ENCODE data around the gene HRH3.

The HRH3 gene

DNA sequence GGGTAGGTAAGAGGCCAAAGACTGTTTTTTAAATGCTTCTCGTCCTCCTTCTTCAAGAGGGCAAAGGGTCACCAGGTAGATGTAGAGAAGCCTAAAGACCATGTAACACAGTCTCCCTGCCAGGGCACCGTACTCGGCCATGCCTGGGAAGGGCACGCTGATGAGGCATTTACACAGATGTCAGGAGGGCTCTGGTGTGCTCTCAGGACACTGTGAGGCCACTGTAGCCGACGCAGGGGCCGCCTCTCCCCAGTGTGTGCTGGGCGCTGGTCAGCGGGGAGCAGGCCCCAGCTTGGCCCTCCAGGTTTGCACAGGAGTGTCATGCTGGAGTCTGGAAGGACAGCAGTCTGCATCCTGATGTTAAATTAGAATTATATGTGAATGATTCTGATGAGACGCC lies 44.4 kb downstream of the HRH3 start:
- DNase-seq (ENCODE audit: low read depth in 2 of 2) = no peak

DNA sequence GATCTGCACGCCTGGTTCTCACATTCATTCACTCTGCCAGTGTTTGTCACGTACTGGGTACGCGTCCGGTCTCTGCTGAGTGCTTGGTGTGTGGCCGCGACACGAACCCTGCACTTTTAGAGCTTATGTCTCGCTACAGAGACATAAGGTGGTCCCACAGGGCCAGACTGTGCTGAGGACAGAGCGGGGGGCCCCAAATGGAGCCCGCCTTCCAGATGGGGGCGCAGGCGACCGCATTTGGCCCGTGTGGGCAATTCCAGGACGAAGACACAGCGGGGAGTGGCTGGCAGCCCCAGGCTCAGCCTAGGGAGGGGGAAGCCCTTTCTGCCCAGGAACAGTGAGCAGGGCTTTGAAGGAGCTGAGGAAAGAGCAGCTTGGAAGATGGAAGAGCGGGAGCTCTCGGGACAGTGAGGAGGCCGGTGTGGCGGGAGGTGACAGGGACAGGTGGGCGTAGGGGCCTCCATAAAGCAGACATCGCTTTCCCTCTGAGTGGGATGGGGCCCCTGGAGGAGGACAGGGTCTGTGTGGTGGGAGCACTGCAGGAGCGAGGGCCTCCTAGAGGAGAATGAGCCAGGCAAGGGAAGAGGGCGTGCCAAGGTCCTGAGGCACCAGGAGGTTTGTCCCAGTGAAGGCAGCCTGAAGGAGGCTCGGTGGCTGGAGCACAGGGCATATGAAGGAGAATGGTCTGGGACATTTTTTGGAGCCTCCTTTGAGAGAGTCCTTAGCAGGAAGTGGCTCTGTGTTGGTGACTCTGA lies 45.0 kb downstream of the HRH3 start:
- no peak for DNase-seq (ENCODE audit: low read depth in 2 of 2)

DNA sequence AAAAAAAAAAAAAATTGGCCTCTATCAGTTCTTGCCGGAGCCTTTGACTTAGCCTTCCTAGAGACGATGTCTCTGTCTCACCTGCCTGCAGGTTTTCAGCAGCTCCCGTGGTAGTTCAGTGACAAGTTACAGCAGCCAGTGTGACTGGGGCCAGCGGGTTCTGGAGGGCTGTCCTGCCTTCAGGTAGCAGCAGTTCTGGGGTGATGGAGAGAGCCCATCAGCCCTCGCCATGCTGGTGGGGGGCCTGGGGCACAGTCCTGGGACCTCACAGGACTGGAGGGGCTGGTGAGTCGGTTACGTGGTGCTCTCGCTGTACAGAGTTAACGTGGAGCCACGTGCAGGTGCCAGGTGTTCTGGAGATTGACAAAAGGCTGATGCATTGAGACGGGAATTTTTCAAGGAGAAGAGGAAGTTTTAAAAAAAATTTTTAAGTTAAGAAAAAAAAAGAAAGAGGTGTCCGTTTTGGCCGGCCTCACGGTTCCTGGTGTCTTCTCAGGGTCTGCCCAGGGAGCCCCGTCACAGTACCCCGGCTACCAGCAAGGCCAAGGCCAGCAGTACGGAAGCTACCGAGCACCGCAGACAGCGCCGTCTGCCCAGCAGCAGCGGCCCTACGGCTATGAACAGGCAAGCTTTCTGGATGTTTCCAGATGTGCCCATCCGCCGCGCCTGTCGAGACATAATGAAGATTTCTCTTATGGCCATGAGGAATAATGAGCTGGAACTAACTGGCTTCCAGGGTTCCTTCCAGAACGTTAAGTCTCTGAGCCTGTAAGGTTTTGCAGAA lies 45.9 kb downstream of the HRH3 start:
- no peak for DNase-seq (ENCODE audit: low read depth in 2 of 2)

DNA sequence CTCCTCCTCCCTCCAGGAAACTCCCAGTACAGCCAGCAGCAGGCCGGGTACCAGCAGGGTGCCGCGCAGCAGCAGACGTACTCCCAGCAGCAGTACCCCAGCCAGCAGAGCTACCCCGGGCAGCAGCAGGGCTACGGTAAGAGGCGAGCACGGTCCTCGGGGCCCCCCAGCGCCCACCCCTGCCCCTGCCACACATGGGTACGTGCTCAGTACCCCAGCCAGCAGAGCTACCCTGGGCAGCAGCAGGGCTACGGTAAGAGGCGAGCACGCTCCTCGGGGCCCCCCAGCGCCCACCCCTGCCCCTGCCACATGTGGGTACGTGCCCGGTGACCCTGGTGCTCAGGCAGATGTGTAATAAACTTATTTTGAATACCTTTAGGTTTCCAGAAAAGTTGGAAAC lies 47.4 kb downstream of the HRH3 start:
- DNase-seq (ENCODE audit: low read depth in 2 of 2) = no peak

DNA sequence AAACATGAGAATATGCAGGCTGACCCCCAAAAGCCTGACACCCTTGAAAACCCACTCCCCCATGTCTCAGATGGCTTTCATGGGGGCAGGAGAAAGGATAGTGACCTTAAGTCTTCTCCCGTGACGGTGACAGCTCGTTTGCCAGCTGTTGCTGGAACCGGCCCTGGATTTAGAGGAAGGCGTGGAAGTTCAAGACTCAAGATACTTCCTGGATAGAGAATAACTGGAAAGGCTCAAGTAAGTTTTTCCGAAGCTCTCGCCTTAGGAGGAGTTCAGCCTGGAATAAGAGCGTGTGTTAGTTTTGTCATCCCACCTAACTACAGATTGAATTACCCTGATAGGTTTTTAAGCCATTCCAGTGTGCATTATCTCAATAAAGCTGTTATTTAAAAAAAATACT lies 48.8 kb downstream of the HRH3 start:
- DNase-seq (ENCODE audit: low read depth in 2 of 2) = no peak

DNA sequence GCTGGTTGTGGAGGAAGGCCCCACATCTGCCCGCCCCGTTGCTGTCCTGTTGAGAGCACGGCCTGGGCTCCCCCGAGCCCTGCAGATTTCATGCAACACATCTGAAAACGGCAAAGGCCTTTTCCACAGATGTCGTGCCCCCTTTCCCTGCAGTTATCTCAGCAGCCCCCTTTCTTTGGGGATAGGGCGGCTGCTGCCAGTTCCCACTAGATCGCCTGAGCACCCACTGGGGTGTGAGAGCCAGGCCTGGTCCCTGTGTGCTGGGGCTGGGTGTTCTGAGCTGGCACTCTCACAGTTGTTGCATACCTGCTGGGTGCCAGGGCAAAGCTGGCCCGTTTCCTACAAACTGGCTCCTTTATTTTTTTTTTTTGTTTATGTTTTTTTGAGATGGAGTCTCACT lies 49.5 kb downstream of the HRH3 start:
- DNase-seq (ENCODE audit: low read depth in 2 of 2) = no peak

DNA sequence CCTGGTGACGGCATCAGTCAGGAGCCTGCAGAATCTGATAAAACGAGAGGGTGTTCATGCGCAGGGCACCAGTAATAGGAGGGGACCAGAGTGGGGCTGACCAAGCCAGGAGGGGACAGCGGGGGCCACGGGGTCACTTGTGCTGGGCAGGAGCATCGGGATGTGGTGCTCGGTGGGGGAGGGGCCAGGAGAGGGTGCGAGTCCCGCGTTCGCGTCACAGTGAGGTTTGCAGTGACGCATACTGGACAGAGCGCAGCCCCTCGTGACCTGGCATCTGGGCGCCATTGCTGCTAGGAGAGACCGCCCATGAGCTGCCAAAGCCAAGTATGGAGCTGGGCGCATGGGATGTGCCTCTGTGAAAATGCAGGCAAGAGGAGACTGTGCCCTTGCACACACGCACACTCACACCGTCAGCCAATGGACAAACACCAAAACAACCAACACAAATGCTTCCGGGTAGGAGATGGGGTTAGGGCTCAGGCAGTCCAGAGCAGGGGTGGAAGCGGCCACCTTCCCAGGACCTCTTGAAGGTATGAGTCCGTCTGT lies 51.1 kb downstream of the HRH3 start:
- no peak for DNase-seq (ENCODE audit: low read depth in 2 of 2)

DNA sequence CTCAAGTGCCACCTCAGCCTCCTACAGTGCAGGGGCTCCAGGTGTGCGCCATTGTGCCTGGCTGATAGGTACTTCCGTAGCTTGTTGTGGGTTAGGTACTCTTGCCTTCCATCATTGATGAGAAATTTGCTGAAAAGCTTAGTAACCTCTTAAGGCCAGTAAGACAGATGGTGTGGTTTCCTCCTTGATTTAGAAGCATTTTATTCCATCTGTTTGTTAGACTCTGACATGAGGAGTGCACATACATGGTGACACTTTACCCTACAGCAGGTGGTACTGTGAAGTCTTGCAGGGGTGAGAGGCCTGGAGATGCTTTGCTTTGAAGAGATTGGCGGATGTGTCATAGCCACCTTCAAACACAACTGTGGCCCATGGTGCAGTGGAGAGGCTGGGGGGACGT lies 52.0 kb downstream of the HRH3 start:
- no peak for DNase-seq (ENCODE audit: low read depth in 2 of 2)

DNA sequence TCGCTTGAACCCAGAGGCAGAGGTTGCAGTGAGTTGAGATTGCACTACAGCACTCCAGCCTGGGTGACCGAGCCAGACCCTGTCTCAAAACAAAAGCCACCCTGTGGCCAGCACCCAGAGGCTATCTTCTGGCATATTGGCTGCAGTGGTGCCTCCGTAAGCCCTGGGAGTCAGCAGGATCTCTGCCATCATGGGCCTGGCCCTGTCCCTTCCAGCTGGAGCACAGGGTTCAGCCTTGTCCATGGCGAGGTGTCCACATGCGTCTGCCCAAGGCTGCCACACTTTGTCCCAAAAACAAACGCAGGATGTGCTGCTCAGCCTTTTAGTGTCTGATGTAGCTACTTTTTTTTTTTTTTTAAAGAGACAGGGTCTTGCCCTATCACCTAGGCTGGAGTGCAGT lies 52.6 kb downstream of the HRH3 start:
- DNase-seq (ENCODE audit: low read depth in 2 of 2) = no peak

DNA sequence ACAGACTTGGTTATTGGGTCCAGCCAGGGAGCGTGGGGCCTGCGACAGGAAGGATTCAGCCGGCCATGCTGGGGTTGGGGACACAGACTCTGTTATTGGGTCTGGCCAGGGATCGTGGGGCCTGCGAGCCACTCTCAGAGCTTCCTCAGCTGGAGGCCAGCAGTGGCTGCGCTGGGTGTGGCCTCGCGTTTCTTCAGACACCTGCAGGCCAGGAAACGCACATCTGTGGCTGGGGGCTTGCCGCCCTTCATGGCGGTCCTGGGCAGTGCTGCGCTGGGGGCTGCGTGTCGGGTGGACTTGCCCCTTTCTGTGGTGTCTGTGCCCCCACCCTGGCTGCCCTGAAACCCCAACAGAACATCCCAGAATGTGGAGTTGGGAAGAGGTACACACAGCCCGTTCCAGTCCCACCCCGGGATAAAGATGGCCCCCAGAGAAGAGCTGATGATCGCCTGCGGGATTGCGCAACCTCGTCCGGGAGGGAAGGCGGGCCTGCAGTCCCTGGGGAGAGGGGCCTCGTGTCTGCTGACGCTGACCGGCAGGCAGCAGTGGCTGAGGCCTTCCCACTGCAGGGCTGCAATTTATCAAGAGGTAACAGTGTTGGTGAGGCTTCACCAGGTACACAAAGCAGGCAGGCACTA lies 54.2 kb downstream of the HRH3 start:
- no peak for DNase-seq (ENCODE audit: low read depth in 2 of 2)
